ENCODE measurements around the gene PHKA2.
A peak's percentile ranks its signal among the peaks of the same experiment; 100 is the strongest.

PHKA2 gene

DNA sequence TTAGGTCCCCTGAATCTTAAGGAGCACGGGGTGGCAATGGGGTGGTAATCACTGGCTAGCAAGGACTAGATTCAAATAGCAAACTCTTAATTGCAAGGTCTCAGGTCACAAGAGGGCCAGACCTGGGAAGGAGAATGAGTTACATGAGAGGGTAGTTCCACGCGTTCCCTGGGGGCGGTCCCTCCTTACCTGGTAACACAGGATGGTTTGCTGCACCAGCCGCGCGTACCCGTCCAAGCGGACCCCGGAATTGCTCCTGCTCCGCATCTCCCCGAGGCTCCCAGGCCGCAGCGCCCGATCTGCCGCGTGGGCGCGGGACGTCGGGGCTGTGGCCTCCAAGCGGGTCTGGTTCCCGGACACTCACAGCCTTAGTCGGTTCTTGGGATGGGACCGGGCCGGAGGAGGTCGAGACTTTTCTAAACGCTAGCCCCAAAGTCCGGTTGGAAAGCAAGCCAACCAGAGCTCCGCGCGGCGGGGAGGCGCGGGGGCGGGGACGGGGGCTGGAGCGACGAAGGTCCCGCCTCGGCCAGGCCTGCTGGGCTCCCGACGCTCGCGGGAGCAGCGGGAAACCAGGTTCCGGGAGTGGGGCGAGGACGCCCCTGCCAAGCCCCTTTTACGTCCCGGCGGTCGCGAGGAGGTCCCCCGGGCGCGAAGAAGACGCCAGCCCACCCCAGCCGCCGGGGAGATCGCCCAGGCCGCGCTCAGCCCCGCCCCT, at the start of gene PHKA2:
Gene PHKA2, minus strand, starts transcription at position 449 of the 715 bp plus-strand sequence. Its CDS starts 182 bp downstream, at position 267.
- TF ChIP-seq CTCF (IDR thresholded peaks at IDR 0.05) = no peak

GRCh38 chrX:19030805-19031204, 46.9 kb upstream of the PHKA2 start:
- no peak for TF ChIP-seq CTCF (IDR thresholded peaks at IDR 0.05)

- no peak for TF ChIP-seq CTCF (IDR thresholded peaks at IDR 0.05)
Measured at GRCh38 chrX:19028560-19028959, 44.6 kb upstream of the PHKA2 start.

DNA sequence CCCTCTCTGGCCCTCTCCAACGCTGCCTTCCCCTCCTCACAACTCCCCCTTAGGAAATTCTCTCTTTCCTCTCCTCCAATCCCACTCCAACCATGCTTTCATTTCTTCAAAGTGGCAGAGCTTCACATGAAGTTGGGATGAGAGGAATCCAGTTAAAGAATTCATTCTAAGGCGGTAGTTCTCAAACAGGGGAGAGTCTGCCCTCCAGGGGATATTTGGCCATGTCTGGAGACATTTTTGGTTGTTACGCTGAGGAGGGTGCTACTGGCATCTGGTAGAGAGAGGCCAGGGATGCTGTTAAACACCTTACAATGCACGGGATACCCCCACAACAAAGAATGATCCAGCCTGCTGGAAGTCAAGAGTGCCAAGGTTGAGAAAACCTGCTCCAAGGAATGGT, 40.5 kb upstream of the PHKA2 start:
- no peak for TF ChIP-seq CTCF (IDR thresholded peaks at IDR 0.05)

- no peak for TF ChIP-seq CTCF (IDR thresholded peaks at IDR 0.05)
Measured at GRCh38 chrX:19019996-19020395, 36.1 kb upstream of the PHKA2 start.

DNA sequence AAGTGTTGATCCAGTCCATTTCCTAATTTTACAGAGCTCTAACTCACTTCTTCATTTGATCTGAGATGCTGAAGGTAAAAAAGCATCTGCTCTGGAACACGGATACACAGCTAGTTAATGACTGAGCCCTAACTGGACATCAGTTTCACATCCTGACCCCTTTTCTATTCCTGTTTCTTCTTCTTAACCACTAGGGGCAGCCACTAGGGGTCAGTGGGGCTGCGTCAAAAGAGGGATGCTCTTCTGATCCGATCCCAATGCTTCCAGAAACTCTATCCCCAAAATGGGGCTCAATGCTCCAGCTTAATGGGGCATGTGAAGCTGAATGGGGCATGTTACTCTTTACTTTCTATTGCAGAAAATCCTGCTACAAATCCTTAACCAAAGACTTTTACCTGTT, 33.4 kb upstream of the PHKA2 start:
- TF ChIP-seq CTCF (IDR thresholded peaks at IDR 0.05) = peak; percentile 56

DNA sequence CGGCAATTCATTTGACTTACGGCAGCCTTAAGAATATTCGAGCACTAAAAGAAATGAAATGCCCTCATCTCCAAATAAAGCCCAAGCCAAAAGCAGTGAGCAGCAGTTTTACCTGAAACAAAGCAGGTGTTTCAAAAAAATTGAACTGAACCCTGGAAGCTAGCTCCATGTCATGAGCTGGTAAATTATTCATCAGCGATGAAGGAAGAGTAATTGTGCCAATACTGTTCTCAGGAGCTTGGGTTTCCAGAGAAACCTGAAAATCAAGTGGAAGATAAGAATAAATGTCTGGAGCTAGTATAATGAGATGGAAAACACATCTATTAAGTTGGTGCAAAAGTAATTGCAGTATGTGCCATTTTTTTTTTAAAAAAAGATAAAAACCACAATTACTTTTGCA, 24.0 kb upstream of the PHKA2 start:
- TF ChIP-seq CTCF (IDR thresholded peaks at IDR 0.05) = no peak

GRCh38 chrX:19007011-19007410, 23.1 kb upstream of the PHKA2 start:
- TF ChIP-seq CTCF (IDR thresholded peaks at IDR 0.05) = no peak

Measured in LNCAP (cell line).